ENCODE measurements around the gene GDE1. TPM values are rescaled to one million over a fixed set of nuclear protein-coding genes. Genes with fewer than 3 reads are reported as not detected.

Gene GDE1
- total RNA-seq, 1 experiment from 2014 or later: 48.6 TPM

- peak; percentile 99 for DNase-seq
- no peak within 1 kb of the TSS for H3T11ph ChIP-seq (ENCODE audit: low read length)
- WGBS (ENCODE audit: extremely low coverage, insufficient read length, low lambda C conversion rate): no CpG with 5 or more reads among the region's 53 CpGs
These were observed 33.5 kb upstream of the GDE1 start, which contains the start of gene VPS35L for GRCh38 chr16:19555186-19555937. Gene VPS35L, plus strand, starts transcription at chr16:19555703. Its CDS starts 27 bp downstream, at chr16:19555730.

More at GRCh38 chr16:19555186-19555937, 33.5 kb upstream of the GDE1 start, which contains the start of gene VPS35L:
- Histone ChIP-seq H2BK15ac (ENCODE audit: low read depth, low read length) (no peak within 1 kb of the TSS), H2BK120ac (ENCODE audit: low read depth, low read length, poor library complexity, severe bottlenecking) (no peak within 1 kb of the TSS), H3K56ac (ENCODE audit: insufficient read length, low read depth, low read length) (peak within 1 kb of the TSS; percentile 32), H3K23ac (ENCODE audit: insufficient read length, low read depth, low read length) (no peak within 1 kb of the TSS), H3K79me2 (ENCODE audit: insufficient read depth, low read length) (no peaks in the 10 kb centered on the region), H3K23me2 (ENCODE audit: insufficient read length, low read depth, low read length, poor library complexity, severe bottlenecking) (no peaks in the 10 kb centered on the region), H3K14ac (ENCODE audit: insufficient read depth, low read length) (peak within 1 kb of the TSS; percentile 84), H3K18ac (ENCODE audit: insufficient read length, low read depth, low read length) (peak within 1 kb of the TSS; percentile 53), H3K4me2 (ENCODE audit: insufficient read depth, insufficient read length, low read length) (peak within 1 kb of the TSS; percentile 58), H3K27me3 (ENCODE audit: insufficient read depth, low read length) (no peaks in the 10 kb centered on the region), H3K27ac (ENCODE audit: insufficient read length, low read depth, low read length) (peak within 1 kb of the TSS; percentile 57), H2BK5ac (ENCODE audit: insufficient read length, low read length) (no peak within 1 kb of the TSS), H2BK12ac (ENCODE audit: insufficient read length, low read depth, low read length) (no peak within 1 kb of the TSS), H3K79me1 (ENCODE audit: insufficient read depth, low read depth, low read length, poor library complexity, severe bottlenecking) (no peaks in the 10 kb centered on the region), H4K20me1 (ENCODE audit: control insufficient read depth, insufficient read depth, insufficient read length) (no peaks in the 10 kb centered on the region), H3K9ac (ENCODE audit: extremely low read depth, insufficient read length, low read length) (peak within 1 kb of the TSS; percentile 83), H3K9me3 (ENCODE audit: control insufficient read depth, low read depth, low read length) (no peaks in the 10 kb centered on the region), H2BK20ac (ENCODE audit: low read depth, low read length, poor library complexity, severe bottlenecking) (no peak within 1 kb of the TSS), H4K5ac (ENCODE audit: insufficient read length, low read depth, low read length) (peak within 1 kb of the TSS; percentile 1), H4K91ac (ENCODE audit: insufficient read length, low read depth, low read length) (peak within 1 kb of the TSS; percentile 8), H3K4ac (ENCODE audit: low read depth, low read length) (no peak within 1 kb of the TSS), H4K8ac (replicated peaks; ENCODE audit: insufficient read length, low read depth, low read length) (no peak within 1 kb of the TSS), H2AK5ac (ENCODE audit: insufficient read length, low read length) (no peak within 1 kb of the TSS), H2AFZ (ENCODE audit: low read length) (no peak within 1 kb of the TSS), H3K4me1 (ENCODE audit: insufficient read depth, low read length) (no peaks in the 10 kb centered on the region)
- H3K27ac Mint-ChIP-seq: peak within 1 kb of the TSS; percentile 99
- TF ChIP-seq CTCF (conservative IDR thresholded peaks at IDR 0.05): peak; percentile 87
- no peaks in the 10 kb centered on the region for H3K27me3 Mint-ChIP-seq (ENCODE audit: low read depth)
- H3K4me3 Mint-ChIP-seq: peak within 1 kb of the TSS; percentile 94 to 95
- no peaks in the 10 kb centered on the region; a peak in 1 of 5 replicates for H3K9me3 Mint-ChIP-seq
- H3K4me1 Mint-ChIP-seq: peaks cover 16 to 17% of the 10 kb centered on the region in 2 experiments
- peaks cover 1 to 31% (median 4%) of the 10 kb centered on the region in 3 experiments; a peak in 4 of 7 replicates for H3K36me3 Mint-ChIP-seq (ENCODE audit: insufficient read depth in 1 of 3, low read depth in 3 of 3)
